HG03342 (cell line): ENCODE results near the gene LENG1.
A peak's percentile ranks its signal among the peaks of the same experiment; 100 is the strongest.
"Not testable (repeated sequence)": the region's sequence is repeated elsewhere in the genome, so short reads cannot be mapped to it uniquely, and the experiment has no call there.

ENCODE experiments used
- ATAC-seq: cut with Tn5 transposase; IDR thresholded peaks from one replicate; pipeline ENCODE4 v1.9.1; 2021; ENCODE audit warnings: mild to moderate bottlenecking, moderate library complexity; ENCODE audit not compliant: unreplicated experiment

Gene LENG1

GRCh38 chr19:54189735-54190502, 30.4 kb upstream of the LENG1 start:
- ATAC-seq = peak; percentile 43

- peak; percentile 20 for ATAC-seq
These were observed 29.7 kb upstream of the LENG1 start, which contains the start of gene MBOAT7 for GRCh38 chr19:54189145-54189734. Gene MBOAT7, minus strand, starts transcription at chr19:54189580. Its CDS starts 1,072 bp downstream, at chr19:54188508.

- no peak for ATAC-seq
These were observed 28.8 kb upstream of the LENG1 start for GRCh38 chr19:54188215-54188871.

- ATAC-seq = no peak
These were observed 27.4 kb upstream of the LENG1 start for GRCh38 chr19:54186934-54187381.

- ATAC-seq = no peak
These were observed 26.8 kb upstream of the LENG1 start for GRCh38 chr19:54186351-54186750.

- ATAC-seq = no peak
These were observed 23.9 kb upstream of the LENG1 start for GRCh38 chr19:54183431-54183830.

- not testable (repeated sequence) for ATAC-seq
These were observed 22.4 kb upstream of the LENG1 start for GRCh38 chr19:54181894-54182293.

GRCh38 chr19:54180691-54181091, 21.2 kb upstream of the LENG1 start:
- ATAC-seq = no peak

GRCh38 chr19:54179921-54180461, 20.5 kb upstream of the LENG1 start:
- ATAC-seq = no peak

- no peak for ATAC-seq
These were observed 19.8 kb upstream of the LENG1 start for GRCh38 chr19:54179262-54179852.

- ATAC-seq = no peak
These were observed 19.2 kb upstream of the LENG1 start for GRCh38 chr19:54178581-54179261.

- ATAC-seq = no peak
These were observed 14.7 kb upstream of the LENG1 start for GRCh38 chr19:54173951-54174834.

- ATAC-seq = no peak
These were observed 13.8 kb upstream of the LENG1 start for GRCh38 chr19:54173359-54173699.

- no peak for ATAC-seq
These were observed 13.2 kb upstream of the LENG1 start, which contains the start of gene TMC4 for GRCh38 chr19:54172471-54173358. Gene TMC4, minus strand, starts transcription at chr19:54173160. Its CDS starts 43 bp downstream, at chr19:54173117.

GRCh38 chr19:54171736-54172431, 12.4 kb upstream of the LENG1 start:
- ATAC-seq = not testable (repeated sequence)

GRCh38 chr19:54169149-54169740, 9.7 kb upstream of the LENG1 start:
- no peak for ATAC-seq

- ATAC-seq = no peak
These were observed 8.8 kb upstream of the LENG1 start for GRCh38 chr19:54168174-54168917.
